Measurements from ENCODE around the gene TIGD2. TPM values are rescaled to one million over a fixed set of nuclear protein-coding genes. Genes with fewer than 3 reads are reported as not detected.

Gene TIGD2
- total RNA-seq, 4 donors from 2014 or later: 3.7 to 5.4 (median 3.9) TPM

DNA sequence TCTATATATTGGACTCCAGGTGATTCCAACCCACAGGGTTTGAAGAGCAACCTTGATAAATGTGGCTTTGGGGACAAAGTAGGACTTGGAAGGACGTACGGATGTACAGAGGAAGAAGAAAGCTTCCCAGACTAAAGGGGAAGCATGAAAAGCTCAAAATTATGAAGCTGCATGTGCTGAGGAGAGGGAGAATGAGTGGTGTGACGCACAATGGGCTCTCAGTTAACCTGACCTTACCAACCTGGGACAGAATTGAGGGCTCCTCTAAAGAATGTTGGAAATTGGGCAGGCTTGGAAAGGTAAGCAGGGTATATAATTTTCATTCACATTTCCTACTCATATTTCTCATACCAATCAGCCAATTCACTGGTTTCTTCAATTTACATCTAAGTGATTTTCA is 10.5 kb upstream of the TIGD2 start:
- 76 to 82% methylated on average over 3 of the region's 3 CpGs for WGBS, 2 donors
- no peak overlapping the region for H3K4me3 ChIP-seq (ENCODE audit: low read depth, poor library complexity, severe bottlenecking)
- DNase-seq (ENCODE audit: low spot score in 2 of 2): no peak
- no peak for TF ChIP-seq POLR2A (IDR thresholded peaks at IDR 0.05)
- TF ChIP-seq, protein P1, sequence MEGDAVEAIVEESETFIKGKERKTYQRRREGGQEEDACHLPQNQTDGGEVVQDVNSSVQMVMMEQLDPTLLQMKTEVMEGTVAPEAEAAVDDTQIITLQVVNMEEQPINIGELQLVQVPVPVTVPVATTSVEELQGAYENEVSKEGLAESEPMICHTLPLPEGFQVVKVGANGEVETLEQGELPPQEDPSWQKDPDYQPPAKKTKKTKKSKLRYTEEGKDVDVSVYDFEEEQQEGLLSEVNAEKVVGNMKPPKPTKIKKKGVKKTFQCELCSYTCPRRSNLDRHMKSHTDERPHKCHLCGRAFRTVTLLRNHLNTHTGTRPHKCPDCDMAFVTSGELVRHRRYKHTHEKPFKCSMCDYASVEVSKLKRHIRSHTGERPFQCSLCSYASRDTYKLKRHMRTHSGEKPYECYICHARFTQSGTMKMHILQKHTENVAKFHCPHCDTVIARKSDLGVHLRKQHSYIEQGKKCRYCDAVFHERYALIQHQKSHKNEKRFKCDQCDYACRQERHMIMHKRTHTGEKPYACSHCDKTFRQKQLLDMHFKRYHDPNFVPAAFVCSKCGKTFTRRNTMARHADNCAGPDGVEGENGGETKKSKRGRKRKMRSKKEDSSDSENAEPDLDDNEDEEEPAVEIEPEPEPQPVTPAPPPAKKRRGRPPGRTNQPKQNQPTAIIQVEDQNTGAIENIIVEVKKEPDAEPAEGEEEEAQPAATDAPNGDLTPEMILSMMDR (IDR thresholded peaks at IDR 0.05): no peak
- intact Hi-C loops (cut with DNase I; ENCODE audit: low total_unique reads): no loop called here

DNA sequence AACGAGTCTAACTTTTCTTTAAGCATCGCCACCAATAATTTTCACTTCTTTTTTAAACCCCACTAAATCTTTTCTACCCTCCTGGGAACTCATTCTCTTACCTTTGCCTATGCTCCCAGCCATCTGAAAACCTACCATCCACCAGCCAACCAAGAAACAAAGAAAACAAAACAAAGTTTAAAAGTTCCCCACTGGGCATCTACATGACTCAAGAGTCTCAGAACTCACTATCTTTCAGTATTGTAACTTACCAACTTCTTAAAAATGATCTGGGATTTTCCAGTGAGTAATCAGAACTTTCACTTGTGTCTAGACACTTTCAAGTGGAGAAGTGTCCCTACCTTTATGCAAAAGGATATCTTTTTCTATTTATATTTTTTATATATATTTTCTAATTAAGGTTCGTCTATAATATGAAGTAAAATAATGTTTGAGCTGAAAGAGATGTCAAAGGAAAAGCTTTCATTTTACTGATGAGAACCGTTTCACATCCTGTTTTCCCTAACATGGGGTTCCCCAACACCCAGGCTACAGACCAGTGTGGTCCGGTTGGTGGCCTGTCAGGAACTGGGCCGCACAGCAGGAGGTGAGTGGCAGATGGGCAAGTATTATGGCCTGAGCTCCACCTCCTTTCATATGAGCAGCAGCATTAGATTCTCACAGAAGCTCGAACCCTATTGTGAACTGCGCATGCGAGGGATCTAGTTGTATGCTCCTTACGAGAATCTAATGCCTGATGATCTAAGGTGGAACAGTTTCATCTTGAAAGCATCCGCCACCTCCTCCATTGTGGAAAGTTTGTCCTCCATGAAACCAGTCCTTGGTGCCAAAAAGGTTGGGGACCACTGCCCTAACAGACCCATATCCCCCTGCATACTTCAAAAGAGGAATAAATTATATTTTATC is 9.8 kb upstream of the TIGD2 start:
- no peak overlapping the region for H3K4me3 ChIP-seq (ENCODE audit: low read depth, poor library complexity, severe bottlenecking)
- 87 to 89% methylated on average over 11 of the region's 11 CpGs for WGBS, 2 donors
- DNase-seq (ENCODE audit: low spot score in 2 of 2): no peak
- no peak for TF ChIP-seq POLR2A (IDR thresholded peaks at IDR 0.05)
- TF ChIP-seq, protein P1 (IDR thresholded peaks at IDR 0.05): no peak
- intact Hi-C loops (cut with DNase I; ENCODE audit: low total_unique reads): no loop called here

DNA sequence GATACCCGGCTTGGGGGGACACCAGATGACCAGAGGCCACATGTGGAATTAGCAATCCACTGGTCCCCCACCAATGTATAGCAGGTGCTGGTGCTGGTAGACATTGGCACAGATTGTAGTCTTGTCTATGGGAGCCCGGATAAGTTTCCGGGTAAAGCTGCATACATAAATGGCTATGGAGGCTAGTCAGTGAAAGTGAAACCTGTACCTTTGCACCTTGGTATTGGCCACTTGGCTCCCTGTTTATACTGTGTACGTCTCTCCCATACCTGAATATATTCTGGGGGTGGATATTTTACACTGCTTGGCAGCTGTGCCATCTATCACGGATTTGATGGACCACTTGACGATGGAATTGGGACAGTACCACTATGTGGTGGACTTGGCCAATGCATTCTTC is 5.6 kb upstream of the TIGD2 start:
- intact Hi-C loops (cut with DNase I; ENCODE audit: low total_unique reads): no loop called here
- TF ChIP-seq, protein P1 (IDR thresholded peaks at IDR 0.05): no peak
- no peak for TF ChIP-seq POLR2A (IDR thresholded peaks at IDR 0.05)
- whole genome bisulfite sequencing, 2 donors: 93 to 95% methylated on average over 6 of the region's 6 CpGs

DNA sequence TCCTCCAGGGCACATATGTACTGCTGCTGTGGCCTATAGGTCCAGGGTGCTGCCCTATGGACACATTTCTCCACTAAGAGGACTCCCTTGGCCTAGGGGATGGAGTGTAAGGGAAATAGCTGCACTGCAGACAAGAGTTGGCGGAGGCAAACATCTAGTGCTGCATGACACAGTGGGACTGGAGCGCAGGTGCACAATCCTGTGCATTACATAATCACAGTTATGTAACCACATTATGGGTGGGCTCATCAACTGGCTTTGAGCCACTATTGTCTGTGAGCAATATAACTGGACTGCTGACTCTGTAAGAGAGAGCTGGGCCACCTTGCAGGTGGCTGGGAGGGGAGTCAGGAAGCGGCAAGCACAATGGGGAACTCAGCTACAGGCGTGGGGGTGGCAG is 3.2 kb upstream of the TIGD2 start:
- no peak for DNase-seq (ENCODE audit: low spot score in 2 of 2)
- WGBS, 2 donors: 87 to 94% methylated on average over 4 of the region's 4 CpGs

More for the DNA sequence above, 5.6 kb upstream of the TIGD2 start:
- no peak overlapping the region for H3K4me3 ChIP-seq (ENCODE audit: low read depth, poor library complexity, severe bottlenecking)
- no peak for DNase-seq (ENCODE audit: low spot score in 2 of 2)

DNA sequence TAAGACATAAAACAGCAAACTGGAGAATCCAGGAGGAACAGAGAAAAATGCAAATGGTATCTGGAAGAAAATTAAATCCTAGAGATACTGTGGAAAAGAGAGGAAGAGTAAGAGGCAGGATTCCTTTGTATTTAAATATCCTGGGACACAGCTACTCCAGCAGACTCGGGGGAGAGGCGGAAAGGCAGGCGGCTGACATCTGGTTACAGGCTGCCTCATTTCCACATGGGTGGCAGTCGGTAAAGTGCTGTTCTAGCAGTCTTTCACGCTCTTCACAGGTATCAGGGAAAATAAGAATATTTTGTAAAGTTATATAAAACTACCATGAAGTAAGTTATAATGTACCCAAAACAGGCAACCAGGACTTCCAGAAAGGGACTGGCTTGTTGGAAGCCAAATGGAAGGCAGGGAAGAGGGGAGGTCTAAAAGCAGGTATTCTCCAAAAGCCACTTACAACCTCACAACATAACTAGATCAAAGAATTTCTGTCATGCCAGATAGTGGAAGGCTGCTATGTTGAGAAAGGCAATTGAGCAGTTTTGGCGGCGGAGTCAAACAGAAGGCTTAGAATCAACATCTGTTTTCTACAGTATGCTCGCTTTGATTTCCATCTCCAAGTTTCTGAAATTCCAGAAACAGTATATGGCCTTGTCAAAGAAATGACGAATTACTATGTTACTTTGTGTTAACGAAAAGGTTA is 1.3 kb upstream of the TIGD2 start:
- WGBS, 2 donors: 37 to 40% methylated on average over 10 of the region's 10 CpGs
- intact Hi-C loops (cut with DNase I; ENCODE audit: low total_unique reads): no loop called here
- no peak for DNase-seq (ENCODE audit: low spot score in 2 of 2)
- H3K4me3 ChIP-seq (ENCODE audit: low read depth, poor library complexity, severe bottlenecking): no peak overlapping the region
- TF ChIP-seq, protein P1 (IDR thresholded peaks at IDR 0.05): no peak
- TF ChIP-seq POLR2A (IDR thresholded peaks at IDR 0.05): no peak

More for the DNA sequence above, 3.2 kb upstream of the TIGD2 start:
- intact Hi-C loops (cut with DNase I; ENCODE audit: low total_unique reads): no loop called here
- TF ChIP-seq, protein P1 (IDR thresholded peaks at IDR 0.05): no peak
- no peak for TF ChIP-seq POLR2A (IDR thresholded peaks at IDR 0.05)
- H3K4me3 ChIP-seq (ENCODE audit: low read depth, poor library complexity, severe bottlenecking): no peak overlapping the region

Data from lower leg skin (tissue), 4 donors.